ENCODE results near the gene TMPRSS4. TPM values are rescaled to one million over a fixed set of nuclear protein-coding genes. Genes with fewer than 3 reads are reported as not detected.

The TMPRSS4 gene
- total and polyA plus RNA-seq, 2 donors (not counting 1 experiment from before 2014, with no cell fraction given): not detected

- H3K27ac Mint-ChIP-seq: no peak overlapping the region
- peaks cover 4% of the 10 kb centered on the region in 2 donors for H3K4me1 ChIP-seq (ENCODE audit: control insufficient read depth in 2 of 2, insufficient read depth in 2 of 2, low read length in 2 of 2)
Observed at GRCh38 chr11:118045191-118045590, 31.7 kb upstream of the TMPRSS4 start.

More at GRCh38 chr11:118045191-118045590, 31.7 kb upstream of the TMPRSS4 start:
- intact Hi-C loops (cut with micrococcal nuclease): no loop called here
- no peaks in the 10 kb centered on the region for H3K27me3 ChIP-seq (replicated peaks in 1 of 4; ENCODE audit: control extremely low read depth in 1 of 4, control insufficient read depth in 3 of 4, insufficient read depth in 4 of 4, low read length in 3 of 4)
- H3K36me3 ChIP-seq (replicated peaks in 1 of 2; ENCODE audit: control extremely low read depth in 1 of 2, control insufficient read depth in 1 of 2, extremely low read depth in 1 of 2, insufficient read depth in 2 of 2, low read length in 1 of 2): no peaks in the 10 kb centered on the region
- no peaks in the 10 kb centered on the region for H3K27me3 Mint-ChIP-seq
- WGBS (ENCODE audit: insufficient coverage): no CpG with 5 or more reads among the region's 2 CpGs
- peaks cover 30% of the 10 kb centered on the region for H3K4me1 Mint-ChIP-seq
- H3K79me2 ChIP-seq (ENCODE audit: control insufficient read depth, insufficient read depth, low read length): no peaks in the 10 kb centered on the region
- TF ChIP-seq CTCF (IDR thresholded peaks at IDR 0.05) (no peak), EZH2 (IDR thresholded peaks at IDR 0.05; ENCODE audit: borderline replicate concordance, insufficient read depth, low read depth, low read length, poor library complexity, severe bottlenecking) (no peak)
- H3K4me3 Mint-ChIP-seq: no peak overlapping the region
- no peaks in the 10 kb centered on the region for H3K9me3 ChIP-seq (ENCODE audit: control extremely low read depth in 1 of 3, control insufficient read depth in 2 of 3, insufficient read depth in 1 of 3, low read length in 2 of 3)
- H4K20me1 ChIP-seq (ENCODE audit: control insufficient read depth, insufficient read depth, low read length, poor library complexity, severe bottlenecking): no peaks in the 10 kb centered on the region
- DNase-seq: no peak
- CTCF ChIA-PET: interaction anchor here (0.8 to 6.3 kb wide), 6 partner anchors 8 to 237 kb away, joined by 3 to 79 read pairs (median 4); no protein-coding TSS in a partner anchor
- no peaks in the 10 kb centered on the region for H3K9me3 Mint-ChIP-seq (ENCODE audit: insufficient read depth)
- H3K4me2 ChIP-seq (replicated peaks; ENCODE audit: low read depth, low read length, poor library complexity, severe bottlenecking): no peak overlapping the region
- POLR2A ChIA-PET: interaction anchor here (0.9 to 1.6 kb wide), 3 partner anchors 30 to 92 kb away, joined by 3 to 4 read pairs (median 3); no protein-coding TSS in a partner anchor
- no peak overlapping the region for H3K4me3 ChIP-seq (ENCODE audit: control extremely low read depth in 1 of 5, extremely low read depth in 1 of 5, insufficient read depth in 1 of 5, low read depth in 2 of 5, low read length in 4 of 5)
- ATAC-seq (ENCODE audit: low read depth): no peak
- H2AFZ ChIP-seq (ENCODE audit: insufficient read depth, low read depth, low read length, poor library complexity, severe bottlenecking): no peak overlapping the region
- H3K9ac ChIP-seq (ENCODE audit: low read length): no peak overlapping the region
- no peak overlapping the region for H3K27ac ChIP-seq (ENCODE audit: low read length in 2 of 2)

All from B cell (primary cell).